ENCODE results near the gene ATN1.

The ATN1 gene

GRCh38 chr12:6909421-6910145 lies 18.2 kb upstream of the ATN1 start:
- no peak for TF ChIP-seq CTCF (IDR thresholded peaks at IDR 0.05; ENCODE audit: low read depth, low read length)
- no peak overlapping the region for H3K4me3 ChIP-seq (ENCODE audit: low read depth, low read length)

- TF ChIP-seq CTCF (IDR thresholded peaks at IDR 0.05; ENCODE audit: low read depth, low read length), result no peak
- H3K4me3 ChIP-seq (ENCODE audit: low read depth, low read length), result no peak overlapping the region
Measured at GRCh38 chr12:6912164-6912935, 15.4 kb upstream of the ATN1 start.

- TF ChIP-seq CTCF (IDR thresholded peaks at IDR 0.05; ENCODE audit: low read depth, low read length), result no peak
- peak within 1 kb of the TSS; percentile 78 for H3K4me3 ChIP-seq (ENCODE audit: low read depth, low read length)
Measured at GRCh38 chr12:6914246-6914946, 13.4 kb upstream of the ATN1 start, which contains the start of gene ENO2. Gene ENO2, plus strand, starts transcription at chr12:6914580. Its CDS starts 1,253 bp downstream, at chr12:6915833.

- H3K4me3 ChIP-seq (ENCODE audit: low read depth, low read length), result peak overlapping the region; percentile 78
- TF ChIP-seq CTCF (IDR thresholded peaks at IDR 0.05; ENCODE audit: low read depth, low read length), result no peak
Measured at GRCh38 chr12:6914947-6915788, 12.6 kb upstream of the ATN1 start.

GRCh38 chr12:6915789-6916285 lies 11.9 kb upstream of the ATN1 start:
- peak overlapping the region; percentile 78; the same call in 1 of the 2 replicates for H3K4me3 ChIP-seq (ENCODE audit: low read depth, low read length)
- no peak for TF ChIP-seq CTCF (IDR thresholded peaks at IDR 0.05; ENCODE audit: low read depth, low read length)

GRCh38 chr12:6916426-6917200 lies 11.1 kb upstream of the ATN1 start:
- no peak for TF ChIP-seq CTCF (IDR thresholded peaks at IDR 0.05; ENCODE audit: low read depth, low read length)
- H3K4me3 ChIP-seq (ENCODE audit: low read depth, low read length), result no peak overlapping the region

All from WI38 (cell line).